Karpas-422 (cell line): Measurements from ENCODE around the gene LCN1. TPM values are rescaled to one million over a fixed set of nuclear protein-coding genes. Genes with fewer than 3 reads are reported as not detected.

Experiments used
- DNase-seq: peaks from one replicate; pipeline ENCODE4 v3.0.0-alpha.2; 2015
- H2AFZ ChIP-seq: fragments of 200-600 bp; sonication (generic); 2 replicates; pipeline ENCODE4 v1.6.1; 2014; ENCODE audit warnings: antibody characterized with exemption, low read length, mixed read lengths
- H3K27ac ChIP-seq: fragments of 200-600 bp; sonication (generic); 2 replicates; pipeline ENCODE4 v1.5.1; 2014; ENCODE audit warnings: mild to moderate bottlenecking, low read length, moderate library complexity
- H3K27me3 ChIP-seq: fragments of 200-600 bp; sonication (generic); 2 replicates; pipeline ENCODE4 v1.6.1; 2014; ENCODE audit warnings: low read length, mixed read lengths
- H3K36me3 ChIP-seq: fragments of 200-600 bp; sonication (generic); 2 replicates; pipeline ENCODE4 v1.6.1; 2014; ENCODE audit warnings: low read length, mixed read lengths; ENCODE audit not compliant: insufficient read depth
- H3K4me1 ChIP-seq: fragments of 200-600 bp; sonication (generic); 2 replicates; pipeline ENCODE4 v1.6.1; 2014; ENCODE audit warnings: mild to moderate bottlenecking, low read length, mixed read lengths
- H3K4me2 ChIP-seq: fragments of 200-600 bp; sonication (generic); 2 replicates; pipeline ENCODE4 v1.6.1; 2014; ENCODE audit warnings: low read length, low read depth, mild to moderate bottlenecking; ENCODE audit not compliant: poor library complexity, severe bottlenecking
- H3K4me3 ChIP-seq: fragments of 200-600 bp; sonication (generic); 2 replicates; pipeline ENCODE4 v1.5.1; 2014; ENCODE audit warnings: mild to moderate bottlenecking, antibody characterized with exemption, low read length, mixed read lengths
- H3K79me2 ChIP-seq: fragments of 200-600 bp; sonication (generic); 2 replicates; pipeline ENCODE4 v1.6.1; 2014; ENCODE audit warnings: mild to moderate bottlenecking, low read length, mixed read lengths
- H3K9ac ChIP-seq: fragments of 200-600 bp; sonication (generic); 2 replicates; pipeline ENCODE4 v1.6.0; 2014; ENCODE audit warnings: low read length
- H3K9me2 ChIP-seq: fragments of 200-600 bp; sonication (generic), shearing (Covaris generic); replicated peaks from 2 replicates; pipeline ENCODE4 v1.6.0; 2014; ENCODE audit warnings: mild to moderate bottlenecking, low read length, moderate library complexity; ENCODE audit not compliant: insufficient read depth
- H3K9me3 ChIP-seq: fragments of 300-700, 200-600 bp; sonication (generic); 2 replicates; pipeline ENCODE4 v1.6.1; 2014; ENCODE audit warnings: low read length, mixed read lengths
- H4K20me1 ChIP-seq: fragments of 200-600 bp; sonication (generic); 2 replicates; pipeline ENCODE4 v1.6.1; 2014; ENCODE audit warnings: mild to moderate bottlenecking, antibody characterized with exemption, low read length, low read depth; ENCODE audit not compliant: insufficient read depth
- total RNA-seq: library from RNA; depleted of rRNA; stranded (reverse); fragments of >200 nt; shearing (Covaris generic); gene quantifications from 2 replicates; pipeline ENCODE4 v1.2.3, GENCODE V29; 2014; ENCODE audit warnings: low replicate concordance

LCN1 gene
- total RNA-seq, 1 experiment from 2014 or later = not detected

DNA sequence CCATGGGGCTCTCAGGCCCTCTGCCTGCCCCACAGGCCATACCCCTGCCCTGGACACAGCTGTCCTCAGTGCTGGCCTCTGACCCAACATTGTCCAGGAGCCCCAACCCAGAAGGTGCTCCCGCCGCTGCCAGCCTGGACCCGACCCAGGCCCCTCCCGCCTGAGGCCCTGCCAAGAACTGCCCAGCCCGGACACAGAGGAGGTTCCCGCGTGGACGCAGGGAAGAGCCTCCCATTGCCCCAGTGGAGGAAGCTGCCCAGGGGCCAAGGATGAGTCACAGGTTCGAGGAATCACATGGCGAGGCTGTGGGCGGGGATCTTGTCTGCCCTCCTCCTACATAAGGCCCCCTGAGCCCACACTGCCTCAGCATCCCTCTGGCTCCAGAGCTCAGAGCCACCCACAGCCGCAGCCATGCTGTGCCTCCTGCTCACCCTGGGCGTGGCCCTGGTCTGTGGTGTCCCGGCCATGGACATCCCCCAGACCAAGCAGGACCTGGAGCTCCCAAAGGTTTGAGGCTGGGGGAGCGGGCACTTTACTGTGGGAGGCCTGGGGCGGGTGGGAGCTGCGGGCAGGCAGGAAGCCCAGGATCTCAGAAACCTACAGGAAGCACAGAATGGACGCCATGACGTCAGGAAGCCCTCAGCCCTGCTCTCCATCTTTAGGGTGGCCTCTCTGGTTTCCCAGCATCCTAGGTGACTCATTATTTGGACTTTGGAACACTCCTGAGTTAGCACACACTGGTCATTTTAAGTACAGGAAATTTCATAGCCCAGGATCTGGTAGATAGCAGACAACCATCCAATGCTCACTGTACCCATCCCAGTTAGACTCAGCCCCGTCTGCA, 40.4 kb downstream of the LCN1 start, which contains the start of gene PAEP:
PAEP (plus strand) TSS at position 366 of the 844 bp plus-strand sequence.
- H3K9me2 ChIP-seq = no peaks in the 10 kb centered on the region

DNA sequence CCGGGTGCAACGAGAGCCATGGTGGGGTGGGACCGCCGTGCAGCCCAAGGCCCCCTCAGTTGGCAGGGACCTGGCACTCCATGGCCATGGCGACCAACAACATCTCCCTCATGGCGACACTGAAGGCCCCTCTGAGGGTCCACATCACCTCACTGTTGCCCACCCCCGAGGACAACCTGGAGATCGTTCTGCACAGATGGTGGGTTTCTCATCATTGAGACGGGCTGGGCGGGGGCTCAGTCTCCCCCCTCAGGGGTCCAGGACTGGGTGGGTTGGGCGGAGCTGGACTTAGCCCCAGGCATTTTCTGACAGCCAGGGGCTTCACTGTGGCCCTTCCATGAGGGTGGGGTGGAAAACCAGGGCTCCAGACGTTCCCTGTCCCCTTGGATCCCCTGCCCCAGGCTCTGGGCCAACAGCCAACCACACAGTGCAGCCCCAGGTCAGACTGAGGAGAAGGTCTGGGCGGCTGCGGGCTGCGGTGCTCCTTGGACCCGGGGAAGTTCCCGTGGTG, 41.0 kb downstream of the LCN1 start:
- Histone ChIP-seq H3K36me3 (no peaks in the 10 kb centered on the region), H3K27ac (no peak overlapping the region), H3K4me2 (no peak overlapping the region), H3K27me3 (no peaks in the 10 kb centered on the region), H3K79me2 (no peaks in the 10 kb centered on the region), H4K20me1 (no peaks in the 10 kb centered on the region), H3K9ac (no peak overlapping the region), H3K9me3 (no peaks in the 10 kb centered on the region), H3K4me1 (no peaks in the 10 kb centered on the region), H3K9me2 (no peaks in the 10 kb centered on the region), H3K4me3 (no peak overlapping the region), H2AFZ (no peak overlapping the region)
- no peak for DNase-seq

More for the DNA sequence above, 40.4 kb downstream of the LCN1 start, which contains the start of gene PAEP:
- no peaks in the 10 kb centered on the region for H3K27me3 ChIP-seq
- H3K36me3 ChIP-seq = no peaks in the 10 kb centered on the region
- no peaks in the 10 kb centered on the region for H3K4me1 ChIP-seq
- no peak within 1 kb of the TSS for H3K4me3 ChIP-seq
- no peak within 1 kb of the TSS for H2AFZ ChIP-seq
- H4K20me1 ChIP-seq = no peaks in the 10 kb centered on the region
- no peak within 1 kb of the TSS for H3K4me2 ChIP-seq
- no peaks in the 10 kb centered on the region for H3K79me2 ChIP-seq
- no peak within 1 kb of the TSS for H3K27ac ChIP-seq
- DNase-seq = no peak
- no peaks in the 10 kb centered on the region for H3K9me3 ChIP-seq
- no peak within 1 kb of the TSS for H3K9ac ChIP-seq

DNA sequence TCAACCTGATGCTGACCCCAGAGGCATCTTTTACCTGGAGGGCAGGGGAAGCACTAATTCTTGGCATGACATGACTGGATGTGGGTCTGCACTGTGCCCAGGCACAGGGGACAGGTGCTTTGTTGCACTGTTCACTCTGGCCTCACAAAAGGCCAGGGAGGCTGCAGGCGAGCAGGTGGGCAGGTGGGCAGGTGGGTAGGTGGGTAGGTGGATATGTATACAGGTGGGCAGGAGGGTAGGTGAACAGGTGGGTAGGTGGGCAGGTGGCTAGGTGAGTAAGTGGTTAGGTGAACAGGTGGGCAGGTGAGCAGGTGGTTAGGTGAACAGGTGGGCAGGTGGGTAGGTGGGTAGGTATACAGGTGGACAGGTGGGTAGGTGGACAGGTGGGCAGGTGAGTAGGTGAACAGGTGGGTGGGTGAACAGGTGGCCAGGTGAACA, 41.8 kb downstream of the LCN1 start:
- Histone ChIP-seq H3K36me3 (no peaks in the 10 kb centered on the region), H3K4me2 (no peak overlapping the region), H3K9ac (no peak overlapping the region), H3K9me2 (no peaks in the 10 kb centered on the region), H3K79me2 (no peaks in the 10 kb centered on the region), H3K27me3 (no peaks in the 10 kb centered on the region), H3K4me3 (no peak overlapping the region), H2AFZ (no peak overlapping the region), H3K27ac (no peak overlapping the region), H3K4me1 (no peaks in the 10 kb centered on the region), H4K20me1 (no peaks in the 10 kb centered on the region), H3K9me3 (no peaks in the 10 kb centered on the region)
- no peak for DNase-seq

DNA sequence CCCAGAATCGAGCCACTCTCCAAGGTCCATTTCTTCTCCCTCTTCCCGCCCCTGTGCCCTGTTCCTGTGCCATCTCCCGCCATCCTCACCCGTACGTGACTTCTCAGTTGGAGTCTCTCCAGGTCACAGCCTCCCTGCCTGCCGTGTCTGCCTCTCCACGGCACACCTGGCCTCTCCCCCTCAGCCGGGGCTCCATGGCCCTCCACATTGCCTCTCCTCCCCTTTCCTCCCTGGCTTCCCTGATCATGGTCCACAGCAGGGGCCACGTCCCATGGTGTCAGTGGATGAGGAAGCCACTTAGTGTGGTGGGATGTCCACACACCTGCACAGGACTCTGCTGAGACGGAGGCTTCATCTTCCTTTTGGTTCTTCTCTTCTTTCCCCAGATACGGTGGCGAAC, 42.6 kb downstream of the LCN1 start:
- H3K4me2 ChIP-seq = no peak overlapping the region
- no peaks in the 10 kb centered on the region for H3K4me1 ChIP-seq
- H3K9ac ChIP-seq = no peak overlapping the region
- H4K20me1 ChIP-seq = no peaks in the 10 kb centered on the region
- no peak overlapping the region for H3K27ac ChIP-seq
- no peaks in the 10 kb centered on the region for H3K9me2 ChIP-seq
- H3K27me3 ChIP-seq = no peaks in the 10 kb centered on the region
- H2AFZ ChIP-seq = no peak overlapping the region
- no peaks in the 10 kb centered on the region for H3K9me3 ChIP-seq
- no peak for DNase-seq
- H3K36me3 ChIP-seq = no peaks in the 10 kb centered on the region
- H3K4me3 ChIP-seq = no peak overlapping the region
- no peaks in the 10 kb centered on the region for H3K79me2 ChIP-seq

- H4K20me1 ChIP-seq = no peaks in the 10 kb centered on the region
- H3K9ac ChIP-seq = no peak overlapping the region
- no peak for DNase-seq
- no peaks in the 10 kb centered on the region for H3K4me1 ChIP-seq
- no peaks in the 10 kb centered on the region for H3K9me3 ChIP-seq
- no peaks in the 10 kb centered on the region for H3K79me2 ChIP-seq
- H3K27me3 ChIP-seq = no peaks in the 10 kb centered on the region
- H3K36me3 ChIP-seq = no peaks in the 10 kb centered on the region
- H3K4me3 ChIP-seq = no peak overlapping the region
- H3K4me2 ChIP-seq = no peak overlapping the region
- H2AFZ ChIP-seq = no peak overlapping the region
- H3K9me2 ChIP-seq = no peaks in the 10 kb centered on the region
- H3K27ac ChIP-seq = no peak overlapping the region
Observed at GRCh38 chr9:135565141-135565628, 43.9 kb downstream of the LCN1 start.

DNA sequence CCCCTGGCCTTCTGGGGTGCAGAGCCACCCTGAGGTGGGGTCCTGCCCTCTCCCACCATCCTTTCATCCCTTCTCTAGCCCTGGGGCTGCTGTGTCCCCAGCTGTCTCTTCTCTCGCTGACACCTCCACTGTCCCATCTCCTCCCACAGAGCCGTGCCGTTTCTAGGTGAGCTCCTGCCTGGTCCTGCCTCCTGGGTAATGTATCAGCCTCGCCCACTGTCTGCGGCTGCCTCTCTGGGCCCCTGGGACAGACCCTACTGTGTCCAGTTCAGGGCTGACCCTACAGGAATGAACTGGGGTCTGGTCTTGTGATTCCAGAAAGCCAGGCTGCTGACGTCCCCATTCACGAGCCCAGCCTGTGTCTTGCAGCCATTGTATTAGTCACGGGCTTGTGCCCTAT, 44.4 kb downstream of the LCN1 start:
- Histone ChIP-seq H3K9me2 (no peaks in the 10 kb centered on the region), H3K79me2 (no peaks in the 10 kb centered on the region), H4K20me1 (no peaks in the 10 kb centered on the region), H3K4me1 (no peaks in the 10 kb centered on the region), H3K36me3 (no peaks in the 10 kb centered on the region), H3K27ac (no peak overlapping the region), H3K4me2 (no peak overlapping the region), H3K27me3 (no peaks in the 10 kb centered on the region), H3K9ac (no peak overlapping the region), H3K4me3 (no peak overlapping the region), H3K9me3 (no peaks in the 10 kb centered on the region), H2AFZ (no peak overlapping the region)
- DNase-seq = no peak

DNA sequence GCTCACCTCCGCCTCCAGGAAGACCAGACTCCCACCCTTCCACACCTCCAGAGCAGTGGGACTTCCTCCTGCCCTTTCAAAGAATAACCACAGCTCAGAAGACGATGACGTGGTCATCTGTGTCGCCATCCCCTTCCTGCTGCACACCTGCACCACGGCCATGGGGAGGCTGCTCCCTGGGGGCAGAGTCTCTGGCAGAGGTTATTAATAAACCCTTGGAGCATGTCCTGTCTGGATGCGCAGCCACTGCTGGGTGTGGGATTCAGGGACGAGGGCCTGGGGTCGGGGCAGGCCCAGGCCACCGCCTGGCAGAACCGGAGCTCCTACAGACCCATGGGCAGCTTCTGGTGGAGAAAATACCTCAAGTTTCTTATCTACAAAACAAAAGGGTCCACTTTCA, 45.3 kb downstream of the LCN1 start:
- no peak overlapping the region for H3K9ac ChIP-seq
- H3K27ac ChIP-seq = no peak overlapping the region
- no peak overlapping the region for H2AFZ ChIP-seq

DNA sequence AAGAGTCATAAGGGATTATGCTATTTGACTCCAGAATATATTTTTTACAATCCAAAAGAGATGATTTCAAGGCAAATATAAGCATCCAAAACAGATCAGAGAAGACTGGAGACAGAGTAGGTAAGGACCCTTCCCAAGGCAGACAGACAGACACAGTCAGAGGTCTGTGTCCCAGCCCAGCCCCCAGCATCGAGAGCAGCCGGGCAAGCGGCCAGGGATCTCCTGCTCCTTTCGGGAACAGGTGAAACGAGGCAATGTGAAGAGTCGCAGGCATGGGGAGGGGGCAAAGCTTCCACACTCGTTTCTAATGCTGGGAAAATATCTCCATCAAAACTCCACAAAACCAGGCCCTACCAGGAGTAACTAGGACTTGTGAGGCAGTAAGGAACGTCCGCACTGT, 46.1 kb downstream of the LCN1 start:
- Histone ChIP-seq H3K27me3 (no peaks in the 10 kb centered on the region), H3K79me2 (no peaks in the 10 kb centered on the region), H3K9me2 (no peaks in the 10 kb centered on the region), H3K9ac (no peak overlapping the region), H3K9me3 (no peaks in the 10 kb centered on the region), H2AFZ (no peak overlapping the region), H3K4me3 (no peak overlapping the region), H3K4me2 (no peak overlapping the region), H3K4me1 (no peaks in the 10 kb centered on the region), H3K36me3 (no peaks in the 10 kb centered on the region), H4K20me1 (no peaks in the 10 kb centered on the region), H3K27ac (no peak overlapping the region)
- no peak for DNase-seq

More for the DNA sequence above, 45.3 kb downstream of the LCN1 start:
- Histone ChIP-seq H3K4me1 (no peaks in the 10 kb centered on the region), H4K20me1 (no peaks in the 10 kb centered on the region), H3K79me2 (no peaks in the 10 kb centered on the region), H3K27me3 (no peaks in the 10 kb centered on the region), H3K4me3 (no peak overlapping the region), H3K9me3 (no peaks in the 10 kb centered on the region), H3K9me2 (no peaks in the 10 kb centered on the region), H3K36me3 (no peaks in the 10 kb centered on the region), H3K4me2 (no peak overlapping the region)
- DNase-seq = no peak
